C4-2B (cell line): ENCODE measurements around the gene FHIT.

Source experiments
- H3K27ac ChIP-seq: fragments of 450-650 bp; 2 replicates; pipeline ENCODE4 v1.5.1; 2017
- ZFX ChIP-seq: fragments of 450-650 bp; IDR thresholded peaks from 2 replicates; pipeline ENCODE4 v1.6.1; 2017
- TF ChIP-seq, protein P1 (sequence below): fragments of 450-650 bp; conservative IDR thresholded peaks from 2 replicates; pipeline ENCODE4 v1.5.1; 2017; ENCODE audit warnings: mild to moderate bottlenecking

The FHIT gene

DNA sequence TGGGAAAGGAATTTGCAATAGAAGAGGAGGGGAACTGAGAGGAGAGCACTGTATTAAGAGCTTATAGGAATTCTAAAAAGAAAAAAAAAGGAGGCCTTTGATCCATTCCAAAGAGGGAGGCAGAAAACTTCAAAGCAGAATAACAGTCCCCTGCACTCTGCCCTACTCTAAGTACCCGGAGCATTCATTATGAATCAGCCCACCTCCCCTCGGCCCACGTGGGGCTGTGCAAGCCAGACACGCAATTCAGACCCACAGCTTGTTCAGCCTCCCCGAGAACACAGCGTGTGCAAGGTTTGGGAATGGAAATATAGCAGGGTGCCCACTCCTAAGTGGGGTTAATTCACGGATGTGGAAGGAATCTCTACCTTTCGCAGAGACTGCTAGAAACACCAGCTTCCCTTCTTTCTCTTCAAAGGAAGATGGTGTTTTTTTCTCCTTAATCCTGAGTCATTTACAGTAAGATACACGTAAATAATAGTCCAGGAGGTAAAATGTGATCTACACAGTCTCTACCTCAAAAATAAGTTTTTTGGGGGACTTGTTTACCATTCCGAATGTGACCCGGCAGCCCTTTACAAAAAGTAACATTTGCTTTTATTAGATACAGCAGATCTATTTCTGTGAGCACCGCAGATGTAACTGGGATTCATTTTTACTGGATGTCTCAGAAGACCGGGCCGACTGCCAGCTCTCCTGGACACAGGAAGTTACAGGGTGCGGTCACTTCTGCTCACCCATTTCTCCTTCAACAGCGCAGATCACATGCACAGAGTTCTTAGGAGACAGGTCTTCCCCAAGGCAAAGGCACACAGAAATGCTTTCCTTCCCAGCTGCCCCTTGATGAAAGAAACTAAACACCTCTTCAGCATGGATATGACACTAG is 1433.0 kb downstream of the FHIT start:
- H3K27ac ChIP-seq = no peak overlapping the region
- TF ChIP-seq ZFX = no peak
- TF ChIP-seq, protein P1, sequence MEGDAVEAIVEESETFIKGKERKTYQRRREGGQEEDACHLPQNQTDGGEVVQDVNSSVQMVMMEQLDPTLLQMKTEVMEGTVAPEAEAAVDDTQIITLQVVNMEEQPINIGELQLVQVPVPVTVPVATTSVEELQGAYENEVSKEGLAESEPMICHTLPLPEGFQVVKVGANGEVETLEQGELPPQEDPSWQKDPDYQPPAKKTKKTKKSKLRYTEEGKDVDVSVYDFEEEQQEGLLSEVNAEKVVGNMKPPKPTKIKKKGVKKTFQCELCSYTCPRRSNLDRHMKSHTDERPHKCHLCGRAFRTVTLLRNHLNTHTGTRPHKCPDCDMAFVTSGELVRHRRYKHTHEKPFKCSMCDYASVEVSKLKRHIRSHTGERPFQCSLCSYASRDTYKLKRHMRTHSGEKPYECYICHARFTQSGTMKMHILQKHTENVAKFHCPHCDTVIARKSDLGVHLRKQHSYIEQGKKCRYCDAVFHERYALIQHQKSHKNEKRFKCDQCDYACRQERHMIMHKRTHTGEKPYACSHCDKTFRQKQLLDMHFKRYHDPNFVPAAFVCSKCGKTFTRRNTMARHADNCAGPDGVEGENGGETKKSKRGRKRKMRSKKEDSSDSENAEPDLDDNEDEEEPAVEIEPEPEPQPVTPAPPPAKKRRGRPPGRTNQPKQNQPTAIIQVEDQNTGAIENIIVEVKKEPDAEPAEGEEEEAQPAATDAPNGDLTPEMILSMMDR = no peak

DNA sequence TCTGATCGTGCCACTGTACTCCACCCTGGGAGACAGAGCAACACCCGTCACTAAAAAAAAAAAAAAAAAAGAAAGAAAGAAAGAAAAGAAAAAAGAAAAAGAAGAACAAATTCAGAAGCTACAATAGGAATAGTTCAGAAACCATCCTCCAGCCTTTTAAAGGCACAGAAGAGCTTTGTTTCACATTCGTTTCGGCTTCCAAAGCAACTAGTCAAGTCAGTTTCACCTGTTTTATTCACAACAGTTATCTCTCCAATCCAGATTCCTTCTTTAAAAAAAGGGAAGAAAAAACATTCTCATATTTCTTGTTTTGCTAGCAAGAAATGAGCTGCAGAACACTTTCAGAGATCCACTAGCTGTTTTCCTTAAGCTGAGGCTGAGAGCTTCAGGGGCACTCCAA is 1433.7 kb downstream of the FHIT start:
- no peak overlapping the region for H3K27ac ChIP-seq
- no peak for TF ChIP-seq ZFX
- TF ChIP-seq, protein P1 = no peak

DNA sequence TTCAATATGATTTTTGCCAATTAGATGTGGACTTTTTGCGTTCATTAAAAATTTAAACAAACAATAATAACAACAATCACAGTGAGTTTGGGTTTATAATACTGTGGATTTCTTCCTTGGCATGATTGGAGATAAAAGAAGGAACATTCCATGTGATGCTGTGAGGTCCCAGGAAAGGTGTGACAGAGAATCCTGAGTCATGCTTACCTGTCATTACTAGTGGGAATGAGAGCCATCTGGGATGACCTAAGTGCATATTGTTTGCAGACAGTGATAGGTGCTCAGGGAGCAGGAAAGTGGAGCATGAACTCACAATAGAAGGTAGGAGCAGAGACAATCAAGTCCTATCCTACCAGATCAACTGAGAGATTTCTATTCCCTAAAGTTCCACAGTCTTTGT is 1434.9 kb downstream of the FHIT start:
- no peak overlapping the region; the same call in 1 of the 2 replicates for H3K27ac ChIP-seq

DNA sequence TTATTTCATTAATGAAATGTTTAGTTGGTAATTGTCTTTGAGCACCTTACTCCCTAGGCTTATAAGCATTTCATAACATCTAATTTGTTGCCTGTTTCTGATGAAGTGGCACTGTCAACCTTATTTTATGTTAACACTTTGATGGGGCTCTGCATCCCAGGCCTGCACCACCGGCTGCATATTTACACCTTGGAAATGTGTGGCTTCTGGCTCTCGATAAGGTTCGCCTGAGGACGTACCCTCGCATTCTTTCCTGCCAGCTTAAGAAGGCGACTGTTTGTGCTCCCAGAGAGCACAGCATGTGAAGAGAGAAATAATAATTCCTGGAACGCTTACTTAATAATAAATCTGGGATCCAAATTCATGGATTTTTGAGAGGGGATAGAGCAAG is 1438.1 kb downstream of the FHIT start:
- no peak overlapping the region for H3K27ac ChIP-seq
- no peak for TF ChIP-seq ZFX
- TF ChIP-seq, protein P1 = no peak

More for the DNA sequence above, 1434.9 kb downstream of the FHIT start:
- TF ChIP-seq ZFX = no peak
- TF ChIP-seq, protein P1 = no peak

DNA sequence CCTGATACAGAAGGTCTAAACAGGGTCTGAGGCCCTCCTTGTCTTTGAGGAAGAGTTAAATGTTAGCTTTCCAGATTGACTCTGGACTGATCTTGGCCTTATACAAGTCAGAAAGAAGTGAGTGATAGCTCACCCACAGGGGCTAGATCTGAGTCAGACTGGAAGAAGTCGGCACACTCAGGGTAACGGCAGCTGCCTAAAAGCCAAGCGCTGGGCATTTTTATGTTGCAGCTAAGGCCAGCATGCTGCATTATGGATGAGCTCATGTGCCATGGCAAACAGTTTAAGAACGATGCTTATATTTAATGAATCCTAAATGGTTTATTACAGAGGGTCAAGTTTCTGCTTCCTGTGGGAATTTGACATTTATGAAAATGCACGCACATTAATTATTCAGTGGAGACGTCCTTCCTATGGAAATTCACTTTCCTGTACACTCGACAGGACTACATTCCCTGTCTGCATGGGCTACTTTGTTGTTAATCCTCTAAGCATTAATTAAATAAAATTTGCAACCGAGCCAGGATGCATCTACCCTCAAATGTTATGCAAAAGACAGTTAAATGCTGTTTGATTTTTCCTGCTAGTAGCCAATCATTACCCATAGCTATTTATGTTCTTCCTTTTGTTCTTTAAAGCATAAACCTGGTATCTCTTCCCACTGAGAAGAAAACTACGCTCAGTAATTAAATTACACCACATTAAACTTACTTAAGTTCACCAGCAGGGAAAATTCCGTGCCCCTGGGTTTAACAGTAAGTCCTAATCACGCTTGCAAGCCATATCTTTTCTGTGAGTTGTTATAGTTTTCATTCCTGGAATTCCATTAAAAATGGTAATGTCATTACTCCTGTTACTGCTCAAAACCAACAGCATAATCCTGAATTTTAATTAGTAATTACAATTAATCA is 1438.8 kb downstream of the FHIT start:
- TF ChIP-seq, protein P1 = no peak
- TF ChIP-seq ZFX = no peak
- no peak overlapping the region for H3K27ac ChIP-seq

DNA sequence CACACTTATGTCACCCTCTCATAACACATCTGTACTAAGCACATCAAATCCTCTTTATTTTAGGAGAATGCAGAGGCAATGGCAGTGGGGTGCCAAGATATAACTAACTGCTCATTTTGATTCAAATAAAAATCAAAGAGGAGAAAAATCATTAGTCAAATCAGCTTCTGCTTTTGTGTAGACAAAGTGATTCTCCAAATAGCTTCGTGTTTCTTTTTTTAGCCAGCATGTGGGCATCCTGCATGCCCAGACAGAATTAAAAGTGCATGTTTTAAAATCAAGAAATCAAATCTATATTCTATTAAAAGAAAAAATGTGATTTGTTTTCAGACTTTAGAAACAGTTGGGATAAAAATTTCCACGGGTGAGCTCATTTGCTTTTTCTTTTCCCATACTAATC is 1440.1 kb downstream of the FHIT start:
- H3K27ac ChIP-seq = no peak overlapping the region
- TF ChIP-seq, protein P1 = no peak
- TF ChIP-seq ZFX = no peak

DNA sequence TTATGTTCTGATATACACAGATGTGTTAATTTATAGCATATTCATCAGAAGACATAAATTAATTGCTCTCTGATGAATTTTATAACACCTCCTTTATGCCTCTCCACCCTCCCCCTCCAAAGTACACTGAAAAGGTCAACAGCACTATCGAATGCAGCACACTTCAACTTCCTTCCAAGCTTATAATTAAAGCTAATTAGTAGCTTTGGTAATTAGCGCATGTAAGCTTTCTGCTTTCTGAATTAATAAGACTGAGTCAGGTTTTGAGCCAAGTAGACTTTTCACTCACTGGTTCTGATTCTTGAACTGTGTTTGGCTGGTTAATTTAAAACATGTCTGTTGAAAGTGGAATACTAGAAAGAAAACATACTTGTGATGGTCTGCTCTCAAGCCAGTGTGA is 1440.6 kb downstream of the FHIT start:
- no peak for TF ChIP-seq ZFX
- TF ChIP-seq, protein P1 = no peak
- H3K27ac ChIP-seq = no peak overlapping the region
